DND-41 (cell line): Measurements from ENCODE around the gene ART5.

Source experiments
- EZH2 ChIP-seq: IDR thresholded peaks from 3 replicates; pipeline ENCODE4 v1.6.1; 2012; ENCODE audit warnings: borderline replicate concordance, low read depth, mild to moderate bottlenecking, moderate library complexity, low read length, inconsistent platforms; ENCODE audit not compliant: severe bottlenecking
- TF ChIP-seq, protein P1 (sequence below): IDR thresholded peaks from 2 replicates; pipeline ENCODE4 v1.5.1; 2012; ENCODE audit warnings: borderline replicate concordance, low read length, moderate library complexity, mild to moderate bottlenecking; ENCODE audit not compliant: poor library complexity, severe bottlenecking; ENCODE audit errors: extremely low read depth

DNA sequence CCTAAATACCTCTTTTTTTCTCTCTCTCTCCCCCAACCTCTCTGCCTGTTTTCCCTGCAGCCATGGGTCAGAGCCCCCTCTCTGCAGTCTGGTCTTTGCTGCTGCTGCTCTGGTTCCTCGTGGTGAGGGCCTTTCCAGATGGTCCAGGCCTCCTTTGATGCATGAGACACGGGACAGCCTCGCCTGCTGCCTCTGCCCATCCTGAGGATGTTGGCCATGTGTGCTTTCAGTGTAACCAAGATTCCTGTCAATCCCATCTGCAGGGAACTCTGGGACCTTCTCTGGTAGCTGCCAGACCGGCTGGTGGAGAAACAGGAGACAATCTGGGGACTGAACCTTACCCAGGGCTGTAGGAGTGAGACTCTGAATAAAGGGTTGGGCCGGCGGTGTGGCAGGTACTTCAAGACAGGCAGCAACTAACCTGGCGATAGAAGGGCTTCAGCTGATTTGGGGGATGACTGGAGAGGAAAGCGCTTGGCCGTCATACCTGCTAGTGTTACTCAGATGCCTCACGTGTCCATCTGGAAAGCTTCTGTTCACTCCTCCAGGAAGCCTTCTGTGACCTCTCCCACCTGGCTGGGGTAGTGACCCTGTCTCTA lies 22.3 kb upstream of the ART5 start:
- no peak for TF ChIP-seq EZH2
- TF ChIP-seq, protein P1, sequence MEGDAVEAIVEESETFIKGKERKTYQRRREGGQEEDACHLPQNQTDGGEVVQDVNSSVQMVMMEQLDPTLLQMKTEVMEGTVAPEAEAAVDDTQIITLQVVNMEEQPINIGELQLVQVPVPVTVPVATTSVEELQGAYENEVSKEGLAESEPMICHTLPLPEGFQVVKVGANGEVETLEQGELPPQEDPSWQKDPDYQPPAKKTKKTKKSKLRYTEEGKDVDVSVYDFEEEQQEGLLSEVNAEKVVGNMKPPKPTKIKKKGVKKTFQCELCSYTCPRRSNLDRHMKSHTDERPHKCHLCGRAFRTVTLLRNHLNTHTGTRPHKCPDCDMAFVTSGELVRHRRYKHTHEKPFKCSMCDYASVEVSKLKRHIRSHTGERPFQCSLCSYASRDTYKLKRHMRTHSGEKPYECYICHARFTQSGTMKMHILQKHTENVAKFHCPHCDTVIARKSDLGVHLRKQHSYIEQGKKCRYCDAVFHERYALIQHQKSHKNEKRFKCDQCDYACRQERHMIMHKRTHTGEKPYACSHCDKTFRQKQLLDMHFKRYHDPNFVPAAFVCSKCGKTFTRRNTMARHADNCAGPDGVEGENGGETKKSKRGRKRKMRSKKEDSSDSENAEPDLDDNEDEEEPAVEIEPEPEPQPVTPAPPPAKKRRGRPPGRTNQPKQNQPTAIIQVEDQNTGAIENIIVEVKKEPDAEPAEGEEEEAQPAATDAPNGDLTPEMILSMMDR: no peak
